B cell (primary cell): ENCODE results near the gene DLGAP5. TPM values are rescaled to one million over a fixed set of nuclear protein-coding genes. Genes with fewer than 3 reads are reported as not detected.
A peak's percentile ranks its signal among the peaks of the same experiment; 100 is the strongest.

Experiments used
- ATAC-seq: fragments of 200-7000 bp; cut with Tn5 transposase; one replicate; pipeline ENCODE4 v1.10.0; 2021; ENCODE audit warnings: low read depth, mild to moderate bottlenecking, moderate number of reproducible peaks, moderate library complexity
- CTCF ChIA-PET: fragments of 350-600 bp; sonication (Branson Sonifier 250); formaldehyde crosslinking; loops from one replicate; lab custom pipeline; 2021; ENCODE audit warnings: antibody characterized with exemption, inconsistent platforms; lab: Charles Lee
- POLR2A ChIA-PET: fragments of 350-600 bp; sonication (Branson Sonifier 250); formaldehyde crosslinking; loops from one replicate; lab custom pipeline; 2021; ENCODE audit warnings: antibody characterized with exemption; lab: Charles Lee
- DNase-seq: peaks from one replicate; pipeline ENCODE4 v3.0.0; 2013
- H2AFZ ChIP-seq: 2 replicates; pipeline ENCODE4 v1.6.1; 2012; ENCODE audit warnings: mild to moderate bottlenecking, low read depth, low read length; ENCODE audit not compliant: insufficient read depth, poor library complexity, severe bottlenecking
- H3K27ac ChIP-seq, 2 donors: 1 replicate in 1 of 2; 2 replicates in 1 of 2; pipeline ENCODE4 v1.5.1; 2012 to 2013; ENCODE audit warnings: low read length in 2 of 2, mild to moderate bottlenecking in 2 of 2, moderate library complexity in 1 of 2
- H3K27me3 ChIP-seq, 4 experiments: fragments of 200-600 bp in 1 of 4; sonication (generic) in 1 of 4; replicated peaks in 1 of 4; 1 replicate in 2 of 4; 2 replicates in 2 of 4; pipeline versions ENCODE4 v1.6.1 to v1.7.0; 2013 to 2016; ENCODE audit warnings: low read length in 3 of 4, mild to moderate bottlenecking in 2 of 4, mixed read lengths in 1 of 4, moderate library complexity in 1 of 4; ENCODE audit not compliant: insufficient read depth in 4 of 4, control insufficient read depth in 3 of 4; ENCODE audit errors: control extremely low read depth in 1 of 4
- H3K36me3 ChIP-seq, 2 experiments: replicated peaks in 1 of 2; 1 replicate in 1 of 2; 2 replicates in 1 of 2; pipeline versions ENCODE4 v1.6.1 to v1.7.1; 2013; ENCODE audit warnings: low read length in 1 of 2; ENCODE audit not compliant: insufficient read depth in 2 of 2, control insufficient read depth in 1 of 2; ENCODE audit errors: control extremely low read depth in 1 of 2, extremely low read depth in 1 of 2
- H3K4me1 ChIP-seq, 2 donors: fragments of 200-600 bp in 1 of 2; sonication (generic) in 1 of 2; 1 replicate in 1 of 2; 2 replicates in 1 of 2; pipeline versions ENCODE4 v1.5.1 to v1.6.1; 2013 to 2017; ENCODE audit warnings: low read length in 2 of 2; ENCODE audit not compliant: control insufficient read depth in 2 of 2, insufficient read depth in 2 of 2
- H3K4me2 ChIP-seq: replicated peaks from 2 replicates; pipeline ENCODE3; 2012; ENCODE audit warnings: mild to moderate bottlenecking, low read depth, low read length; ENCODE audit not compliant: poor library complexity, severe bottlenecking
- H3K4me3 ChIP-seq, 5 experiments: fragments of 200-600 bp in 1 of 5; sonication (generic) in 1 of 5; 1 replicate in 3 of 5; 2 replicates in 2 of 5; pipeline versions ENCODE4 v1.5.1 to v1.7.0; 2011 to 2016; ENCODE audit warnings: low read length in 4 of 5, mild to moderate bottlenecking in 4 of 5, low read depth in 2 of 5, control low read depth in 1 of 5, moderate library complexity in 1 of 5; ENCODE audit not compliant: insufficient read depth in 1 of 5; ENCODE audit errors: control extremely low read depth in 1 of 5, extremely low read depth in 1 of 5
- H3K79me2 ChIP-seq: fragments of 200-600 bp; sonication (generic); one replicate; pipeline ENCODE4 v1.6.0; 2016; ENCODE audit warnings: low read length; ENCODE audit not compliant: control insufficient read depth, insufficient read depth
- H3K9ac ChIP-seq: fragments of 200-600 bp; sonication (generic); 2 replicates; pipeline ENCODE4 v1.6.1; 2017; ENCODE audit warnings: mild to moderate bottlenecking, low read length, moderate library complexity
- H3K9me3 ChIP-seq, 3 donors: one replicate each; pipeline versions ENCODE4 v1.6.1 to v1.7.1; 2013; ENCODE audit warnings: low read length in 2 of 3; ENCODE audit not compliant: control insufficient read depth in 2 of 3, insufficient read depth in 1 of 3; ENCODE audit errors: control extremely low read depth in 1 of 3
- H4K20me1 ChIP-seq: 2 replicates; pipeline ENCODE4 v1.6.0; 2012; ENCODE audit warnings: mild to moderate bottlenecking, low read length; ENCODE audit not compliant: insufficient read depth, control insufficient read depth, poor library complexity, severe bottlenecking
- H3K27ac Mint-ChIP-seq: one replicate; pipeline ENCODE4 v1.8.0; 2021; ENCODE audit warnings: mixed read lengths
- H3K27me3 Mint-ChIP-seq: one replicate; pipeline ENCODE4 v1.8.0; 2021; ENCODE audit warnings: mixed read lengths
- H3K4me1 Mint-ChIP-seq: one replicate; pipeline ENCODE4 v1.8.0; 2021; ENCODE audit warnings: mixed read lengths
- H3K4me3 Mint-ChIP-seq: one replicate; pipeline ENCODE4 v1.8.0; 2021; ENCODE audit warnings: mixed read lengths
- H3K9me3 Mint-ChIP-seq: one replicate; pipeline ENCODE4 v1.8.0; 2022; ENCODE audit warnings: mixed read lengths; ENCODE audit not compliant: insufficient read depth
- EZH2 ChIP-seq: IDR thresholded peaks from 2 replicates; pipeline ENCODE4 v1.6.1; 2012; ENCODE audit warnings: borderline replicate concordance, low read depth, mild to moderate bottlenecking, moderate library complexity, low read length; ENCODE audit not compliant: insufficient read depth, poor library complexity, severe bottlenecking
- WGBS: methylation state at CpG from one replicate; pipeline ENCODE4 v1.1.5; 2013; ENCODE audit warnings: missing lambda C conversion rate; ENCODE audit not compliant: insufficient coverage; 5-methylcytosine and 5-hydroxymethylcytosine counted together
- intact Hi-C: fragments of 100-400 bp; cut with micrococcal nuclease; formaldehyde crosslinking; loops from one replicate; pipeline ENCODE4 v1.10.0; 2022
- polyA plus RNA-seq: library from polyadenylated mRNA; depleted of rRNA; stranded (reverse); fragments of >200 nt; gene quantifications from 2 replicates; pipeline ENCODE4 v1.2.3, GENCODE V29; 2012
- total RNA-seq, 2 donors: library from RNA; stranded (reverse); fragments of 120-200 nt in 1 of 2; gene quantifications; 1 replicate in 1 of 2; 2 replicates in 1 of 2; pipeline versions ENCODE4 v1.2.3 to v1.2.4, GENCODE V29; 2013 to 2022
- TF ChIP-seq, protein P1 (sequence below): fragments of 200-600 bp; IDR thresholded peaks from one replicate; pipeline ENCODE4 v1.8.0; 2022; ENCODE audit warnings: antibody characterized with exemption, mild to moderate bottlenecking

DLGAP5 gene
- total and polyA plus RNA-seq, 2 donors (not counting 1 experiment from before 2014, with no cell fraction given) = 0.12 TPM; not detected in 1

DNA sequence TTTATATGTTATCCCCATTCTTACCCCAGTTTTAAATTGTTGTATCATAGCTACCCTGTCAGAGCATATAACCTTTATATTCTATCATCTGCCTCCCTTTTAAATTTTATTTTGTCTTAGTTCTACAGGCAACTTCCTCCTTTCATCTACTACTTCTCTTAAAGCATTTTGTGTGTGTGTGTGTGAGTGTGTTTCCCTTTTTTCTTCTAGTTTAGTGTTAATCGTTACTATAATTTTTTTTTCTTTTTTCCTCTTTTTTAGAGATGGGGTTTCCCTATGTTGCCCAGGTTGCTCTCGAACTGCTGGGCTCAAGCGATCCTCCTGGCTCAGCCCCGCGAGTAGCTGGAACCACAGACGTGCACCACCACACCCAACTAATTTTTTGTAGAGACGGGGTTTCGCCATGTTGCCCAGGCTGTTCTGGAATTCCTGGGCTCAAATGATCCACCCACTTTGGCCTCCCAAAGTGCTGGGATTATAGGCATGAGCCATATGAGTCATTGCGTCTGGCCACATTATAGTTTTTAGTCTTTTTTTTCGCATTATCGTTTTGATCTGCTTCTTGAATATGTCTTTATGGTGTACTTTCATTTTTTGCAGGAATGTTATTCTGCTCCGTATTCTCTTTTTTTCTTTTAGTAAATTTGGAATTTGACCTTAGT lies 46.8 kb upstream of the DLGAP5 start:
- intact Hi-C loops = no loop called here
- ChIA-PET CTCF (no interaction called here), POLR2A (no interaction called here)
- no peak overlapping the region for H3K4me3 Mint-ChIP-seq
- no peak overlapping the region for H3K4me3 ChIP-seq
- H3K9me3 Mint-ChIP-seq = no peaks in the 10 kb centered on the region
- DNase-seq (peak; percentile 24), ATAC-seq (no peak)
- no peak overlapping the region for H3K27ac ChIP-seq
- peaks cover 4% of the 10 kb centered on the region for H3K4me1 Mint-ChIP-seq
- peaks cover 0 to 4% (median 0%) of the 10 kb centered on the region in 3 donors for H3K9me3 ChIP-seq
- H3K79me2 ChIP-seq = no peaks in the 10 kb centered on the region
- H3K9ac ChIP-seq = no peak overlapping the region
- TF ChIP-seq, protein P1, sequence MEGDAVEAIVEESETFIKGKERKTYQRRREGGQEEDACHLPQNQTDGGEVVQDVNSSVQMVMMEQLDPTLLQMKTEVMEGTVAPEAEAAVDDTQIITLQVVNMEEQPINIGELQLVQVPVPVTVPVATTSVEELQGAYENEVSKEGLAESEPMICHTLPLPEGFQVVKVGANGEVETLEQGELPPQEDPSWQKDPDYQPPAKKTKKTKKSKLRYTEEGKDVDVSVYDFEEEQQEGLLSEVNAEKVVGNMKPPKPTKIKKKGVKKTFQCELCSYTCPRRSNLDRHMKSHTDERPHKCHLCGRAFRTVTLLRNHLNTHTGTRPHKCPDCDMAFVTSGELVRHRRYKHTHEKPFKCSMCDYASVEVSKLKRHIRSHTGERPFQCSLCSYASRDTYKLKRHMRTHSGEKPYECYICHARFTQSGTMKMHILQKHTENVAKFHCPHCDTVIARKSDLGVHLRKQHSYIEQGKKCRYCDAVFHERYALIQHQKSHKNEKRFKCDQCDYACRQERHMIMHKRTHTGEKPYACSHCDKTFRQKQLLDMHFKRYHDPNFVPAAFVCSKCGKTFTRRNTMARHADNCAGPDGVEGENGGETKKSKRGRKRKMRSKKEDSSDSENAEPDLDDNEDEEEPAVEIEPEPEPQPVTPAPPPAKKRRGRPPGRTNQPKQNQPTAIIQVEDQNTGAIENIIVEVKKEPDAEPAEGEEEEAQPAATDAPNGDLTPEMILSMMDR = no peak
- TF ChIP-seq EZH2 = no peak
- no peaks in the 10 kb centered on the region for H3K36me3 ChIP-seq
- H3K4me1 ChIP-seq = no peaks in the 10 kb centered on the region
- H3K27ac Mint-ChIP-seq = no peak overlapping the region
- peaks cover 0 to 3% (median 0%) of the 10 kb centered on the region in 4 experiments for H3K27me3 ChIP-seq
- no peaks in the 10 kb centered on the region for H4K20me1 ChIP-seq
- WGBS = 31% methylated on average over 5 of the region's 12 CpGs
- H2AFZ ChIP-seq = no peak overlapping the region
- H3K27me3 Mint-ChIP-seq = peaks cover 12% of the 10 kb centered on the region
- no peak overlapping the region for H3K4me2 ChIP-seq

DNA sequence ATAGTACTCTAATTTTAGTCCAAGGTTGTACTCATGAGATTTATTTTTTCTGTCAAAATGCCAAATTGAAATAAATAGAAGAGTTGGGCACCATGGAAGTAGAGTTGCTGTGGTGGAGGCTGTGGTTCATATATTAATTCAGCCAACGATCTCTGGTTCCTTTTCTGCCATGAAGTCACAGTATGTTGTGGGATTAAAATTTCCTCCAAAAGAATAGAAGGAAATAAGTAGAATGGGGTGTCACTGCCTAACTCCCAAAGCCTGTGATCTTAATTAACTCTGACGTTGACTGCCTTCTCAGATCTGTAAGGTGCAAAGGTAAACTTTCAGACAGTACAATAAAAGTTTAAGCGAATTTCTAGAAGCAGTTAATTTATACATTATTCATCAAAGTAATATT lies 42.2 kb upstream of the DLGAP5 start:
- no peaks in the 10 kb centered on the region for H4K20me1 ChIP-seq
- H3K4me3 Mint-ChIP-seq = no peak overlapping the region
- no peak overlapping the region for H3K4me2 ChIP-seq
- intact Hi-C loops = no loop called here
- POLR2A ChIA-PET = no interaction called here
- no peak overlapping the region for H3K9ac ChIP-seq
- H3K36me3 ChIP-seq = no peaks in the 10 kb centered on the region
- DNase-seq = no peak
- H3K27me3 Mint-ChIP-seq = peaks cover 15% of the 10 kb centered on the region
- no peaks in the 10 kb centered on the region for H3K9me3 Mint-ChIP-seq
- peaks cover 0 to 4% (median 0%) of the 10 kb centered on the region in 3 donors for H3K9me3 ChIP-seq
- no peaks in the 10 kb centered on the region for H3K79me2 ChIP-seq
- H2AFZ ChIP-seq = no peak overlapping the region
- CTCF ChIA-PET = no interaction called here
- H3K27ac ChIP-seq = no peak overlapping the region
- no peak for ATAC-seq
- TF ChIP-seq, protein P1 = no peak
- no peak for TF ChIP-seq EZH2
- no peak overlapping the region for H3K27ac Mint-ChIP-seq
- no peaks in the 10 kb centered on the region for H3K4me1 ChIP-seq
- no peaks in the 10 kb centered on the region for H3K27me3 ChIP-seq
- H3K4me3 ChIP-seq = no peak overlapping the region
- H3K4me1 Mint-ChIP-seq = peaks cover 4% of the 10 kb centered on the region
- no CpG with 5 or more reads among the region's 3 CpGs for WGBS
